HG03060 (cell line): ENCODE data around the gene DEPP1.
A peak's percentile ranks its signal among the peaks of the same experiment; 100 is the strongest.

Experiments used
- ATAC-seq: cut with Tn5 transposase; IDR thresholded peaks from one replicate; pipeline ENCODE4 v1.9.1; 2021; ENCODE audit warnings: low read depth, moderate number of reproducible peaks; ENCODE audit not compliant: unreplicated experiment

Gene DEPP1

GRCh38 chr10:44935201-44935965, 43.2 kb downstream of the DEPP1 start:
- ATAC-seq = no peak

DNA sequence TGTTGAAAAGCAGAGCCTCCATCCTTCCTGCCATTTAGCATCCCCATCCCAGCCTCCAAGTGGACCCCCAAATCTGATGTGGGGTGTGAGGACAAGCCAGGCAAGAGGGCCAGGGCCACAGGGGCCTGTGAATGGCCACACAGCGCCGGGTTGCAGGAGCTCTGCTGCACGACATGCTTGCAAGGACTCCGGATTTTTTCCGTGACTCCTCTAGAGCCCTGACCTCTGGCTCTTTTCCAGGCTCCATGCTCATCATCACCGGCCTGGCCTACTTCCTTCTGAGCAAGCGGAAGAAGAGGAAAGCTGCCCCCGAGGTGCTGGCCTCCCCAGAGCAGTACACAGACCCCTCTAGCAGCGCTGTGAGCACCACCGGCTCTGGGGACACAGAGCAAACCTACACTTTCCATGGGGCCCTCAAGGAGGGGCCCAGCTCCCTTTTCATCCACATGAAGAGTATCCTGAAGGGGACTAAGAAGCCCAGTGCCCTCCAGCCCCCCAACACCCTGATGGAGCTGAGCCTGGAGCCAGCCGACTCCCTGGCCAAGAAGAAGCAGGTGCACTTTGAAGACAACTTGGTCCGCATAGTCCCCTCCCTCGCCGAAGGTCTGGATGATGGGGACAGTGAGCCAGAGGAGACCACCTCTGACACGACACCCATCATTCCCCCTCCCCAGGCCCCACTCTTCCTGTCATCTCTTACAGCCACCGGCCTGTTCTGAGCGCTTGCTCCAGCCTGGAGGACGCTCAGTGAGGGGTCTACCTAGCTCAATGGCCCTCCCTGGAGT, 44.0 kb downstream of the DEPP1 start:
- no peak for ATAC-seq

DNA sequence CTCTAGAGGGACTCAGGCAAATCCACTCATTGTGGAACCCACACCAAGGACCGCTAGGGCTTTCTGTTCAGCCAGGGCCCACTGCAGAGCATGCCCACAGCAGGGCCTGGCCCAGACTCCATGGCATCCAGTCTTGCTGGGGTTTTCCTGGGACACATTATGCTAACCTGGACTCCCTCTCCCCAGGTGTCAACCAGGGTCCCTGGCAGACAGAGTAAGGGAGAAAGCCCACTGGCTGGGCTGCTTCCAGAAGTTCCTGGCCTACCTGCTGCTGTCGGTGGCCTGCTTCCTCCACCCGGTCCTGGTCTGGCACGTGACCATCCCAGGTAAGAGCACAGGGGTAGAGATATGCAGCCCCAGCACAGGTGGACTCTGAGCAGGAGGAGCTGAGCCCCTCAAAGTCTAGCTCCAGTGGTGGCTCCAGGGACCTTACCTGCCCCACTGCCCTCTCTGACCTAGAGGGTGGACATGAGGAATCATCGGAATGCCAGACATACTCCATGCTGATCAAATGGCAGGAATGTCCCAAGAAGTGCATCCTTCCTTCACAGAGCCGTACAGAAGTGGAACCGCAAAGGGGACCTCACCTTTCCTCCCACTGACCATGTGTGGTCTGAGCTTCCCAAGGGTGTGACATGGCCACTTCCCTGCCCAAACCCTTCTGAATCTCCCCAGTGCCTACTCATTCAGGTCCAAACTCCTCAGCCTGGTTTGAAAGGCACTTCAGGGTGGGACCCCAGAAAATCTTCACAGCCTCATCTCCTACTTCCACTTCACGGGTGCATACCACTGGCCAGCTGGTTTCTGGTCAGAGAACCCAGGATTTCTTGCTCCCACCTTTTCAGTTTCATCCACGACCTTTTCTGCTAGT, 44.9 kb downstream of the DEPP1 start:
- no peak for ATAC-seq

GRCh38 chr10:44932517-44933450, 45.8 kb downstream of the DEPP1 start:
- peak; percentile 84 for ATAC-seq

GRCh38 chr10:44931621-44932516, 46.7 kb downstream of the DEPP1 start:
- no peak for ATAC-seq

DNA sequence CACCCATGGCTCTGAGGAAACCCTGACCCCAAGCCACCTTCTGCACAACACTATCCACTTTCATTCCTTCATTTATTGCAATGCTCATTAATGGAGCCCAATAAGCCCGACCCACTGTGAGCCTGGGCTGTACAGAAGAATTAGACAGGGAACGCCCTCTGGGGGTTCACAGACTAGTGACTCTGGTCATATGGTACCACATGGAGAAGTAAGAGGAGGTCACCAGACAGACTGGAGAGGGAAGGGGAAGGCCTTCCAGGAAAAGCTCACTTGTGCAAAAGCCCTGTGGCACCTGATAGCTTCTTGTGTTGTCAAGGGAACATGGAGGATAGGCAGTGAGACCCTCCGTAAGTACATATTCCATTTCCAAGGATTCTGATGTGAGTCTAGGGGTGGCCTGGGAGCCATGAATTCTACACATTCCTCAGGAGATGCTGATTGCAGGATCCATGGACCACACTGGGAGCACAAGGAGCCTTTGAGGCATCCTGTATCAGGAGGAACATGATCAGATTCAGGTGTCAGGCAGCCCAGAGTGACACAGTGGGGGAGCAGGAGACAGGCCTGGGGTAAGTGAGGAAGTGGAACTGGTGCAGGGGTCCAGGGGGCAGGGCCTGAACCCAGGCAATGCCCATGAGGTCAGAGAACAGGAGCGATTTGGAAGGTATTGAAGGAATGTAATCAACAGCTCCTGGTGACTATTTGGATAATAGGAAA, 47.5 kb downstream of the DEPP1 start:
- ATAC-seq = no peak

GRCh38 chr10:44929356-44930255, 49.0 kb downstream of the DEPP1 start:
- no peak for ATAC-seq

- no peak for ATAC-seq
These were observed 50.1 kb downstream of the DEPP1 start for GRCh38 chr10:44928462-44928861.

GRCh38 chr10:44927352-44927751, 51.3 kb downstream of the DEPP1 start:
- no peak for ATAC-seq

GRCh38 chr10:44926751-44927351, 51.8 kb downstream of the DEPP1 start:
- no peak for ATAC-seq
